Measurements from ENCODE around the gene RNF2.

- TF ChIP-seq CTCF (IDR thresholded peaks at IDR 0.05) (no peak), GABPA (IDR thresholded peaks at IDR 0.05; ENCODE audit: low read depth) (no peak)
- TF ChIP-seq, protein P1, sequence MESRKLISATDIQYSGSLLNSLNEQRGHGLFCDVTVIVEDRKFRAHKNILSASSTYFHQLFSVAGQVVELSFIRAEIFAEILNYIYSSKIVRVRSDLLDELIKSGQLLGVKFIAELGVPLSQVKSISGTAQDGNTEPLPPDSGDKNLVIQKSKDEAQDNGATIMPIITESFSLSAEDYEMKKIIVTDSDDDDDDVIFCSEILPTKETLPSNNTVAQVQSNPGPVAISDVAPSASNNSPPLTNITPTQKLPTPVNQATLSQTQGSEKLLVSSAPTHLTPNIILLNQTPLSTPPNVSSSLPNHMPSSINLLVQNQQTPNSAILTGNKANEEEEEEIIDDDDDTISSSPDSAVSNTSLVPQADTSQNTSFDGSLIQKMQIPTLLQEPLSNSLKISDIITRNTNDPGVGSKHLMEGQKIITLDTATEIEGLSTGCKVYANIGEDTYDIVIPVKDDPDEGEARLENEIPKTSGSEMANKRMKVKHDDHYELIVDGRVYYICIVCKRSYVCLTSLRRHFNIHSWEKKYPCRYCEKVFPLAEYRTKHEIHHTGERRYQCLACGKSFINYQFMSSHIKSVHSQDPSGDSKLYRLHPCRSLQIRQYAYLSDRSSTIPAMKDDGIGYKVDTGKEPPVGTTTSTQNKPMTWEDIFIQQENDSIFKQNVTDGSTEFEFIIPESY (IDR thresholded peaks at IDR 0.05; ENCODE audit: borderline replicate concordance, low read depth) = no peak
Measured at GRCh38 chr1:185058876-185059275, 13.5 kb downstream of the RNF2 start.
